Spleen (tissue), 7 donors: ENCODE results near the gene CDK19.

Experiments used
- CTCF ChIP-seq, 11 experiments: fragments of 200-600 bp in 7 of 11; fragments of 450-650 bp in 4 of 11; sonication (generic) in 4 of 11; IDR thresholded peaks in 8 of 11; conservative IDR thresholded peaks in 3 of 11; 1 replicate in 7 of 11; 2 replicates in 4 of 11; pipeline versions ENCODE4 v1.4.0 to v1.8.0; 2016 to 2021; ENCODE audit warnings: antibody characterized with exemption in 11 of 11, inconsistent platforms in 4 of 11, mild to moderate bottlenecking in 1 of 11
- POLR2AphosphoS5 ChIP-seq, 3 donors: sonication (generic); formaldehyde crosslinking; IDR thresholded peaks; one replicate each; pipeline ENCODE4 v1.5.1; 2017; ENCODE audit warnings: antibody characterized with exemption in 3 of 3
- donor health status: DM: no; HTN: no; CAD: no; lungs with moderate emphysema.
- donor health status: DM: no; HTN: no; CAD: no.
- donor health status: DM: no; HTN: no; CAD: no.

- TF ChIP-seq CTCF (IDR thresholded peaks at IDR 0.05 in 8 of 11, conservative IDR thresholded peaks at IDR 0.05 in 3 of 11), result no peak
- TF ChIP-seq POLR2AphosphoS5 (IDR thresholded peaks at IDR 0.05), result no peak
Measured at GRCh38 chr6:110643175-110643574, 172.1 kb downstream of the CDK19 start.
